HG03571 (cell line): ENCODE measurements around the gene RAPGEF2.

Experiments used
- ATAC-seq: cut with Tn5 transposase; IDR thresholded peaks from one replicate; pipeline ENCODE4 v1.9.1; 2021; ENCODE audit not compliant: unreplicated experiment

RAPGEF2 gene

DNA sequence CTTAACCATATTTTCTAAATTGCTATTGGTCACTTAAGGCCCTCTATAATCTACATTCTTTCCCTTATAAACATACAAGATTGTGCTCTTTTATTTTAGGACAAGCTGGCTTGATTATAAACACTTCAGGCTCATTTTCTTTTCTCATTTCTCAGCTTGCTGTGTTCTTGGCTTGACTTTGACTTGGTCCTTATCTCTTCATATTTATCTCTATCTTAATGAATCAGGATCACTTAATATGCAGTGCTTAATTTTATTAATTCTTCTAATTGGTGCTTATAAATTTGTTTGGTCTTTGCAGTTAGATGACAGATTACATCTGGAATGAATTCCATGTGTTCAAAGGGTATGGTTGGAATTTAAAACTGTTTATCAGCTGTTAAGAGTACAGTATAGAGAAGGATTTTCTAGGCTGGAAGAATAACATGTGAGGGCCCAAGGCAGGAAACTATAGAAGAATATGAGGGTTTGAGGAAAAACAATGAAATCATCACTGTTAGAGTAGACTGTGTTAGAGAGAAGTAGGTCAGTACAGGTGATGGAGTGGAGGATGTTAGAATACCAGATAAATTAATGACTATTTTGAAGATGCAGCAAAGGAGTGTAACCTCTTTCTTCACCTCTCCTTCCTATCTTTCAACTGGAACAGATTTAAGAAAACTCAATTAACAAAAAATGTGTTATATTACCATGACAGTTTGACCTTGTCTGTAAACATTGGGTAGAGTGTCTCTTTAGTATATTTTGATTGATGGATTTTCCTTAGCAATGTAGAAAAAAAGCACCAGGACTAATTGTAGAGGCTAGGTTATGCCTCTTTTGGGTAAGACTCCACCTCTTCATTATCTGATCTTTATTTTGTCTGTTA lies 169.6 kb downstream of the RAPGEF2 start:
- ATAC-seq, result no peak

DNA sequence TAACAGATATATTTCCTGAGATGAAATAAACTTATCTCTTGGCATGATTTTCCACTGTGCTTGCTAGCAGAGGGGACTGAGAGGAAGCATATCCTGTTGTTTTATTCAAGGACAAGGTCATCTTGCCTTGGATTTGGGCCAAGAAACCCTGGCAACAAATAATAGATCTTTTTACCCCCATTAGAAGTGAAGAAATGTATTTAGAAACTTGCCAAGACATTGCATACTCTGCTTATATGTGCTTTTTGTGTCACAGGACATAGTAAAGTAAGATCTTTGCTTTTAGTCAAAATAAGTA lies 170.2 kb downstream of the RAPGEF2 start:
- ATAC-seq, result no peak

DNA sequence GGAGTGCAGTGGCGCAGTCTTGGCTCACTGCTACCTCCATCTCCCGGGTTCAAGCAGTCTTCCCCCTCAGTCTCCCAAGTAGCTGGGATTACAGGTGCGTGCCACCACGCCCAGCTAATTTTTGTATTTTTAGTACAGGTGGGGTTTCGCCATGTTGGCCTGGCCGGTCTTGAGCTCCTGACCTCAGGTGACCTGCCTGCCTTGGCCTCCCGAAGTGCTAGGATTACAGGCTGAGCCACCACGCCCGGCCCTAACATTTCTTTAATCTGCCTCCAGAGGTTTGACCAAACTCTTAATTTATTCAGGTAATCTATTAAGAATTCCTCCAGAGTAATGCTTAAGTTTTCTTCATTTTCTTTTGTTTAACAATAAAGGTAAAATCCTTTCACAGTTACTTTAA lies 171.0 kb downstream of the RAPGEF2 start:
- no peak for ATAC-seq

DNA sequence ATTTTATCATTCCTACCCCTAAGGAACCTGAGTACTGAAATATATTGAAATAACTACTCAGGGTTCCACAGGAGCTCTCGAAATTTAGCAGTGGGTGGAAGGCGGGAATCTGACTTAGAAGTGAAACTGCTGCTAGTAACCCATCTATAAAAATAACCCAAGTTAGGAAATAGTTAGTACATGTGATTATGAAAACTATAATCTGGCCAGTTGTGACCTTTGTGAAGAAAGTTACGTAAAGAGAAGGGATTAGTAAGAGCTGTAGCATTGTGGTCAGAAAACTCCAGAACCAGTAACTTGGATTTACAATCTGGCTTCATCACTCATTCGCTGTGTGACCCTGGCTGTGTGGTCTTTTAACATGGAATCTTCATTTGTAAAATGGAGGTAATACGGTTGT lies 175.5 kb downstream of the RAPGEF2 start:
- no peak for ATAC-seq

DNA sequence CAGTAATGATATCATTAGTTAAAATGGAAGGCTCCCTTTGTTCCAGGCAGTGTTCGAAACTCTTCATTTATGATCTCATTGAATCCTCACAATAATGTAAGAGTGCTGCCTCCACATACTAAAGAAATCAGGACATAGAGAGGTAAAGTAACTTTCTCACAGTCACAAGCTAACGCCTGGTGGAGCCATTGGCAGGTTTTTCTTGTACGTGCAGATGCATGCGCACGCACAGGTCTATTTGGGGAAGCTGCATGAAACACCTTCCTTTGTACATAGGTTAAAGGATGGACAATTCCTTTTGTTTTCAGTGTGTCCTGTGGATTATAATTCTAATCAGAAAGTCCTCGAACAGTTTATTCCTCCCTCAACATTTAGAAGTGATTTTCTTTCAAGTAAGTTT lies 176.2 kb downstream of the RAPGEF2 start:
- no peak for ATAC-seq

DNA sequence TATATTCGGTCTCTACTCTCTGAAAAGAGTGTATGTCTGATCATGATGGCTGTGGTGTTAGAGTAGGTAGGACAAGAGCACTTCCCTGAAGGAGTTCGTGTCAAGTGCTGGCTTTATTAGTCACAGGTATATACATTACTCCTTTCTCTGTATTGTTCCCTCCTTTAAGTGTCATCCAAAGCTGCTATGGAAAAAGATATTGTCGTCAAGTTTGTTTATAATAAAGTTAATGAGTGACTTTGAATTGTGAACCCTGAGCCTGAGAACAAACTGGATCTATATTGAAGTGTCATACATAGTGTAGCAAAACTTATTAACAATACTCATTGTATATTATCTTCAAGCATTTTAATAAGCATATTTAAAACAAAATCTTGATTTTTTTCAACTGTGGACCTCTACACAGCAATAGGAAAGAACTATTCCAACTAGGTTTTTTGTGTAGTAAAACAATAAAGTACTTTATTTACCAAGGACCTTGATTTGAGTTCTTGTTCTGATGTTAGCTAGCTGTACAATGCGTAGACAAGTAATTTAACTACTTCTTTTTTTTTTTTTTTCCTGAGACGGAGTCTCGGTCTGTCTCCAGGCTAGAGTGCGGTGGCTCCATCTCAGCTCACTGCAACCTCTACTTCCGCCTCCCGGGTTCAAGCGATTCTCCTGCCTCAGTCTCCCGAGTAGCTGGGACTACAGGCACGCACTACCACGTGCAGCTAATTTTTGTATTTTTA lies 177.7 kb downstream of the RAPGEF2 start:
- ATAC-seq, result no peak

DNA sequence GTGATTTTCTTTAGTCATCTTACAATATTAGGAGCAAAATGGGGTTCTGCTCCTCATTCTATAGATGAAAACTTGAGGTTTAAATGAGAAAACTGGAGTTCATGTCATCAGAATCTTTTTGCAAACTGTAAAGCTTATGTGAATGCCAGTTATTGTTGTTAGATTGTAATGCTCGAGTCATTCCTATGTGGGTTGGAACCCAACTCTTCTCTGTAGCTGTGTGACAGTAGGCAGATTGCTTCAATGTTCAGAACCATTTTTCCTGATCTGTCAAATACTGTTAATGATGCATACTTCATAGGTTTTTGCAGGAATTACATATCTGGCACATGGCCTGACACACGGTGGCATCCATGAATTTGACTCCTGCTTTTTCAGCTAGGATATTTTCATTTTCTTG lies 178.9 kb downstream of the RAPGEF2 start:
- no peak for ATAC-seq

DNA sequence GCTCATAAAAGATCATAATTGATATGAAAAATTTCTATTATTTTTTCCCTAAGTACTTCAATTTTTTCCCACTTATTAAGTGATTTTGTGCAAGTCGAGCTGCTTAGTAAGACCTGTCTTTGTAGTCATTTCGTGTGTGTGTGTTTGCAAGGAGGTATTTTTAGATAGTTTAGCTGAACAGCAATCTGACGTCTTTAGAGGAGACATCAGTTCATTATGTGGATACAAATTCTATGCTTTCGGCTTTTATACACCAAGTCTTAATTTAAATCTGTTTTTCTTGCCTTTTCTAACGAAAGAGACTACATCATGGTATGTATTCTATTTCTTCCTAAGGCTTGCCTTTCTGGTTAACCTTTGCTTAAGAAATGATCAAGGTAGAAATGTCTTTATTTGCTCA lies 179.4 kb downstream of the RAPGEF2 start:
- no peak for ATAC-seq

DNA sequence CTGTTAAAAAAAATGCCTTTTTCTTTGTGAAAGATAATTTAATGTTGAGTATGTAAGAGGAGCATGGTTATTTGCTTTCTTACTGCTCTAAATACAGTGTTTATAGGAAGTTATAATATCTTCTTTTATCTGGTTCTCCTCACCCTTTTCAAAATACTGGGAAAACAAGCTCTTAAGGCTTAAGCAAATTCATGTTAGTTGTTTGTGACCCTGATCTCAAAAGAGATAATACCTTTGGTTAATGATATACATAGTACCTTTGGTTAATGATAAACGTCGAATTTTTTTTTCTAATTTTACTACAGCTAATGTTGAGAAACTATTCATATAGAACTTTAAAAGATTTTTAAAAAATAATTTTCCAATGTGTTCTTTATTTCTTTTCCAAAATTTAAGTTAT lies 180.1 kb downstream of the RAPGEF2 start:
- no peak for ATAC-seq

DNA sequence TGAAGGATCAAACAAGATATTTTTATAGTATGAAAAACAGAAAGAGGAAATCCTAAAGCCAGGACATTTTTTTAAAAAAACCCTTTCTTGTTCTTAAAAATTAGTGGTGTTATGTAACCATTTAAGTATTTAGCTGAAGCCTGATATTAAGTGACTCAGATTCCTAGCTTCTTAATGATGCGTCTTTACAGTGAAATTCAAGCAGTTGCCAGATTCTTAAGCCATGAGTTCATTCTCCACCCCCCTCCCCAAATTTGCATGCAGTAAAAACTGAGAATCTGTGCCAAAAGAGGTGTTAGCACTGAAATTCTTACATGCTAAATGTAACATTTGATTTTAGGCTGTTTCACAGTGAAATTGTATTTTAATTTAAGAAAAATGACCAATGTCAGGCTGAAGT lies 180.8 kb downstream of the RAPGEF2 start:
- ATAC-seq, result no peak

DNA sequence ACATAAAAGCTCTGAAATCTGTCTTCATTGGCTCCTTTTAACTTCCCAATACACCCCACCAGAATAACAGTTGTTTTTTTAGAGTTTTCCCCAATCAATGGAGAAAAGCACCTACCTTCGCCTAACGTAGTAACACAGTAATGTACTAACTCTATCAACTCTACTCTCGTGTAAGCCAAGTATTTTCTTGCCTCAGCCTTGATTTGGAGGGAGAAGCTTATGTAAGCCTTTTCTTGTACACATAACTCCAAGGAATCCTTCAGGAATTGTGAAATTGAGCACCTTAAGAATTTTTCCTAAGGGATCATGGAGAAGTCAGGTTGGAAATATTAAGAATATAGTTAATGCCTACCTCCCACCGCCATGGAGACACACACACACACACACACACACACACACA lies 181.2 kb downstream of the RAPGEF2 start:
- ATAC-seq, result no peak

DNA sequence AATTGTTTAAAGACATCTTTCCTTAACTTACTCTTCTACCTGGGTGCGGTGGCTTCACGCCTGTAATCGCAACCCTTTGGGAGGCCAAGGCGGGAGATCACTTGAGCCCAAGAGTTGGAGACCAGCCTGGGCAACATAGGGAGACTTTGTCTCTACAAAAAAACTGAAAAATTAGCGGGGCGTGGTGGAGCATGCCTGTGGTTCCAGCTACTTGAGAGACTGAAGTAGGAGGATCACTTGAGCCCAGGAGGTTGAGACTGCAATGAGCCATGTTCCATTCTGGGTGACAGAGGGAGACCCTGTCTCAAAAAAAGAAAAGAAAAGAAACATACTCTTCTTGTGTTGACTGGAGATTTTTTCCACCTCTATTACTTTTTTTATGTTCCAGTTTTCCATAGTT lies 181.9 kb downstream of the RAPGEF2 start:
- no peak for ATAC-seq

DNA sequence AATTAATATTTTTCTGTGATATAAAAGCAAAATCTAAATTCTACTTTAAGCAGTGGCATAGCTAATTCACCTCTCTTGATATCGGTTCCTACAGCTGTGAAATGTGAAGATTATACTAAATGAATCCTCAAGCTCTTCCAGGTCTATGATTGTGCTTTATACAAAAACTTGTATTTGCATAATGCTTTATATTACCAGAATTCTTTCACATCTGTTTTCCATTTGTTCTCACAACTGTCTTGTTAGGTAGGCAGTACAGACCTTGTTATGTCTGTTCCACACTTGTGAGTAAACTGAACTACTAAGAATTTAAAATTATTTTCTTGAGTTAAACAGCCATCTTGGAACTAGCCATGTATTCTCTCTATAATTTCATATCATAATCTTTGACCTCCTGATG lies 184.9 kb downstream of the RAPGEF2 start:
- no peak for ATAC-seq

DNA sequence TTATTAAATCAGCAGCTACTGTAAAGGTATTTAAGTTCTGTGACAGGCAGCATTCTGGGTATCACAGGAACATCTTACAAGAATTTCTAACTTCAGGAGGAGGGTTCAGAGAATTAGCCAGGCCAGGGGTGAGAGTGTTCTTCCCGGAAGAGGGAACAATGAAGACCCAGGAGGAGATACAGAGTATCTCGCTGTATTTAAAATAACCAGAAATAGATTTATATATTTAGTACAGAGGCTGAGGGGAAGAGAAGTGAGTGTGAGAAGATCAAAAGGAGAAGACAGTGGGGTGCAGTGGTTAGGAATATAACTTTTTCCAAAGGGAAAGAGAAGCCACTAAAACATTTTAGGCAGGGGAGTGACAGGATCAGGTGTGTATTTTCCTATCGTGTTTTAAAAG lies 186.8 kb downstream of the RAPGEF2 start:
- no peak for ATAC-seq

DNA sequence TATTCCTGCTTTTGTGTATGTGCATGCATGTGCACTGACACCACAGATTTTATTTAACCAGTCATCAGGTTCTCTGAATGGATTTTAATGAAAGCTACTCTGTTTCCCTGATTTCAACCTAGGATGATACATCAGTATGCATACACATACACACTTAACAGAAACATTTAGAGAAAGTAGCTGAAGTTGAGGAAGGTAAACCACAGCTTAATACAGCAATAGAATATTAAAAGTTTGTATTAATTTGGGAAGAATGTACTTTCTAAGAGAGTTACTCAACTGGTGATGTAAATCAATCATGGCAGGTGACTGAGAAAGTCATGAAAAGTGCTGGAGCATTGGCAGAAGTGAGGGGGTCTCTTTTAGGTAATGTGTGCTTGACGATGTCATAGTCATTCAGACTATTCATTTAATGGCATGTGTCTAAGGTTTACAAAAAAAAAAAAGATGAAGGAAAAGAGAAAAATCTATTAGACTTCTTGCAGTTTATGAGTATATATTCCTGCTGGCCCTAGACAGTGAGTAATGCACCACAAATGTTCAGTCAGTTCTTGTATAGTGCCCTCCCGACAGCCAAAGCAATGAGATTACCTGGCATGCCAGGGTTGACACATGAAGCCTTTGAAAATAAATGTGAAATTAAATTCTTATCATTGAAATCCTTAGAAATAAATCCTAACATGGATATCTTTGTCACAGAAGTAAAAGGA lies 187.6 kb downstream of the RAPGEF2 start:
- ATAC-seq, result no peak

DNA sequence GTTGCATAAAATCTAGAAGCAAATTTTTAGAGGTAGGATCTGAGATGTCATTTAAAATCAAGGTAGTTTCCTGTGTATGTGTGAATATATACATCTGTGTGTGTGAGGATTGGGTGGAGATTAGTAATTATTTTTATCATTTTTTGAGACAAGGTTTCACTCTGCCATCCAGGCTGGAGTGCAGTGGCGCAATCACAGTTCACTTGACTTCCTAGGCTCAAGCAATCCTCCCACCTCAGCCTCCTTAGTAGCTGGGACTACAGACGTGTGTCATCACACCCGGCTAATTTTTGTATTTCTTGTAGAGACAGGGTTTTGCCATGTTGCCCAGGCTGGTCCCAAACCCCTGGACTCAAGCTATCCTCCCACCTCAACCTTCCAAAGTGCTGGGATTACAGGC lies 188.3 kb downstream of the RAPGEF2 start:
- ATAC-seq, result no peak

DNA sequence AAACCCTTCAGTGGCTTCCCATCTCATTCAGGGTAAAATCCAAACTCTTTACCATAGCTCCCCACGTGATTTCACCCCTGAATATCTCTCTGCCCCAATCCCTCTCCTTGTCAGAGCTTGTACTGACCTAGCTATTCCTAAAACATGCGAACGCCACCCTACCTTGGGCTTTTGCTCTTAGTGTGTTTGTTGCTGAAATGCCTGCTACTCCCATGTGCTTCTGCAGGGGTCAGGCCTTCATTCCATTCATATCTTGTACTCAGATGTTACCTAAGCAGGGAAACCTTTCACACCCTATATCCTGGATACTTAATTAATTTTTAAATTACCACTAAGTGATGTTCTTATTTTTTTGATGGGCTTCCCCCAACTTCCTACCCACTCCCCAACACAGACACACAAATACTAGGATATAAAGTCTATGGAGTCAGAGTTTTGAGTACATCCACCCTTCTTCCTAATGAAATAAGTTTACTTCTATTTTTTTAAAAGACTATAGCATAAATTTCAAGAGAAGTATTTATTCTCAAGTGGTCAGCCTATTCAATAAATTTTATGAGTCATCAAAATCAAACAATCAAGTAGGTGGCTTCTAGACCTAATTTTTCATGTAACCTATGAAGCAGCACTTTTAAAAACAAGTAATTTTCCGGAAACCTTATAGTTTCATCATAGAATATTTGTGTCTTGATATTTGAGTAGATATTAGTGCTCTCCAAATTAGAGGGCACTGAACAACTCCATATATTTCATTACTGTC lies 189.4 kb downstream of the RAPGEF2 start:
- no peak for ATAC-seq

DNA sequence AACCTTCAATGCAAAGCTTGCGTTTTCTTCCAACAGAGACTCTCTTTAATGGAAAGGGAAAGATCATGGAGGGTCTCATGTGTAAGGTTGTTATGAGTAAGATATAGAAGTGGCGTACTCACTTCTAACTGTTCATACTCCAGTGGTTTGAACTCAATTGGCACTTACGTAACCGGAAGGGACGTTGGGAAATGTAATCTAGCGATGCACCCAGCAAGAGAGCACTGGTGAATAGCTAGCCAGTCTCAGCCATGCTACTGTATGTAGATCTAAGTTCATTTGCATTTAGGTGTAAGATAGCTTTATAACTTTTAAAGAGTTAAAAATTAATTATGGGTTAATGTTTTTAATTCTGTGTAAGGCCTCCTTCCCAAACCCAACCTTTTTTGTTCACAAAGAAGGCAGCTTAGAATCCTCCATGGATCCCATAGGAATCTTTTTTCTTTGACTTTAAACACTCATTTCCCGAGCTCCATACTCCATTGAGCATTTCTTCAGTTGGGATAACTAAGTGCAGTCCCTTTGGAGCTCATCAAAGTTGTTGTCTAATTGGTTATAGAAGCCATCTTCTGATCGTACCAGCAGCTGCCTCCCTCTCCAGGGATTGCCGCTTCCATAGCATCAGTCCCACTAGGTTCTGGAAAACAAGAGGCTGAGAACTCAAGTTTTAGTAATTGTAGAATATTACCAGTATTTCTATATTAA lies 191.1 kb downstream of the RAPGEF2 start:
- no peak for ATAC-seq

DNA sequence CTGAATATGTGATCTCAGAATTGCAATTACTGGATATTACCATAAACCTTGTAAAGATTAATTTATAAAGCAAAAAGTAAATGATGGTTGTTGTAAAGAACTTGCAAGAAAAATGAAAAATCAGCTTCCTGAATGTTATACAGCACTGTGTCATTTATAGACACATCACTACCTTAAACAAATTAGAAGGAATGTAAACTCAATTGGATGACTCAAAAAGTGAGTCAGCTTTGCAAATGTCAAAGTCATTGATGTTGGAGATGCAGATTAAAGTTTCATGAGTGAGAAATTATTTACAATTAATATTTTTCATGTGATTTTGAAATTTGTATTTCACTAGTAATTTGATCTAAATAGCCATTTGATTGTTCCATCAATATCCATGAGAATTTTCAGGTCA lies 193.2 kb downstream of the RAPGEF2 start:
- ATAC-seq, result no peak

DNA sequence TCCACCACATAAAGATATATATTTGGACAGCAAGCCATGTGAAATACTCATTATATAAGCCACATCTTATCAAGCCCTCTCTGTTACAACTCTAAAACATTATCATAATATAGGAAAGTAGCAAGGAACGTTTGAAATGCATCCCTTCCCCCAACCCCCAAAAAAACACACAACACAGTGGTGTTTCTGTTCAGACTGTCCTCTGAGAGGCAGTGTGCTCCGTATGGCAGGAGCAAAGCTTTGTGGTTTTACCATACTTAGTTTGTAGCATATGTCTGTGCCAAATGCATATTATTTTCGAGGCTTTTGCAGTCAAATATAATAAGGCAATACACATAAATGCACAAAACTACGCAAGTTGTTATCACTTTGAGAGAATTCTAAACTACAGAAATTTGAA lies 194.2 kb downstream of the RAPGEF2 start:
- no peak for ATAC-seq

DNA sequence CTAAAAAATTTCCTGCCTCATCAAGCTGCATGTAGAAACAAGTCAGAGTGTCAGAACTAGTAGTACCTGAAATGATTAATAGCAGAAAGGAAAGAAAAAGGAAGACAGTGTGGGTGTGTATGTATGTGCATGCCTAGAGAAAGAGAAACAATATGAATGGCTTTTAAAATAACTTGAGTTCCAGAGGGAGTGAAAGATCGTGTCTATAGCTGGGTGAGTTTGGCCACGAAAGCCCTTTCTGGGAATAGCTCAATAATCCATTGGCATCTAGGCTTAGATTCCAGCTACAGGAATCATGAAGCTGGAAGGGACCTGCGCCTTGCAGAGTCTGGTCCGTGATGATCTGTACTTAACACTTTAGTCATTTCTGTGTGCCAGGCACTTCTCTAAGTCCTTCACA lies 195.6 kb downstream of the RAPGEF2 start:
- peak; percentile 58 for ATAC-seq
